H1 (cell line): ENCODE data around the gene ALX1. TPM values are rescaled to one million over a fixed set of nuclear protein-coding genes. Genes with fewer than 3 reads are reported as not detected.

Experiments used
- CTCF ChIA-PET: fragments of 300-600 bp; sonication (Branson Sonifier 250); formaldehyde crosslinking; loops from one replicate; lab custom pipeline; 2021; ENCODE audit not compliant: partially characterized antibody; lab: Charles Lee
- POLR2A ChIA-PET: fragments of 300-600 bp; sonication (Branson Sonifier 250); formaldehyde crosslinking; loops from one replicate; lab custom pipeline; 2021; ENCODE audit warnings: inconsistent platforms; ENCODE audit not compliant: partially characterized antibody; lab: Charles Lee
- DNase-seq, 2 experiments: peaks; one replicate each; pipeline versions ENCODE4 v3.0.0 to v3.0.0-alpha.2; 2010 to 2022; ENCODE audit warnings: low spot score in 2 of 2, low read depth in 1 of 2, mixed read lengths in 1 of 2
- FAIRE-seq: peaks from 2 replicates; lab custom pipeline; 2011; peaks lifted over from hg19 to GRCh38; lab: Jason Lieb, UNC
- H2AFZ ChIP-seq: 2 replicates; pipeline ENCODE4 v1.8.1; 2012; ENCODE audit warnings: low read length, inconsistent platforms
- H2AK5ac ChIP-seq: 2 replicates; pipeline ENCODE4 v1.6.1; 2013; ENCODE audit warnings: low read depth, low read length
- H2BK120ac ChIP-seq: replicated peaks from 2 replicates; pipeline ENCODE3; 2013; ENCODE audit warnings: low read depth, low read length, inconsistent platforms
- H2BK12ac ChIP-seq: 2 replicates; pipeline ENCODE4 v1.6.1; 2013; ENCODE audit warnings: low read depth, low read length
- H2BK15ac ChIP-seq: 2 replicates; pipeline ENCODE4 v1.6.1; 2013; ENCODE audit warnings: low read length
- H2BK20ac ChIP-seq: 2 replicates; pipeline ENCODE4 v1.6.1; 2013; ENCODE audit warnings: low read length
- H2BK5ac ChIP-seq: 2 replicates; pipeline ENCODE4 v1.6.1; 2013; ENCODE audit warnings: low read depth, low read length
- H3K14ac ChIP-seq: 2 replicates; pipeline ENCODE4 v1.6.1; 2013; ENCODE audit warnings: inconsistent platforms; ENCODE audit not compliant: insufficient read length
- H3K18ac ChIP-seq: 2 replicates; pipeline ENCODE4 v1.6.1; 2013; ENCODE audit warnings: low read length; ENCODE audit errors: extremely low read depth
- H3K23ac ChIP-seq: 2 replicates; pipeline ENCODE4 v1.6.1; 2013; ENCODE audit warnings: inconsistent platforms; ENCODE audit not compliant: insufficient read length
- H3K23me2 ChIP-seq: 2 replicates; pipeline ENCODE4 v1.6.1; 2013; ENCODE audit warnings: low read depth, low read length
- H3K27ac ChIP-seq: 2 replicates; pipeline ENCODE4 v1.6.1; 2011; ENCODE audit warnings: low read depth, low read length, inconsistent platforms
- H3K27me3 ChIP-seq, 4 experiments: replicated peaks in 1 of 4; 1 replicate in 1 of 4; 2 replicates in 3 of 4; pipeline versions ENCODE4 v1.6.1 to v1.8.1; 2011 to 2013; ENCODE audit warnings: low read length in 3 of 4, mild to moderate bottlenecking in 3 of 4, inconsistent platforms in 2 of 4, mixed read lengths in 2 of 4, moderate library complexity in 1 of 4; ENCODE audit not compliant: control insufficient read depth in 3 of 4, insufficient read depth in 3 of 4; ENCODE audit errors: extremely low read depth in 1 of 4
- H3K36me3 ChIP-seq, 4 experiments: 2 replicates each; pipeline versions ENCODE4 v1.6.1 to v1.8.1; 2011 to 2013; ENCODE audit warnings: mild to moderate bottlenecking in 4 of 4, low read length in 3 of 4, moderate library complexity in 2 of 4, control low read depth in 1 of 4, inconsistent platforms in 1 of 4; ENCODE audit not compliant: insufficient read depth in 4 of 4, control insufficient read depth in 2 of 4
- H3K4ac ChIP-seq: replicated peaks from 2 replicates; pipeline ENCODE3; 2013; ENCODE audit warnings: low read length, low read depth, mixed read lengths, inconsistent platforms; ENCODE audit not compliant: insufficient read length
- H3K4me1 ChIP-seq, 4 experiments: replicated peaks in 1 of 4; 1 replicate in 1 of 4; 2 replicates in 3 of 4; pipeline versions ENCODE4 v1.6.1 to v1.8.1; 2011 to 2013; ENCODE audit warnings: low read length in 3 of 4, inconsistent platforms in 2 of 4, mixed read lengths in 1 of 4; ENCODE audit not compliant: insufficient read depth in 4 of 4, control insufficient read depth in 3 of 4
- H3K4me2 ChIP-seq, 2 experiments: 2 replicates each; pipeline versions ENCODE4 v1.6.1 to v1.8.1; 2011 to 2013; ENCODE audit warnings: low read depth in 2 of 2, low read length in 2 of 2, control low read depth in 1 of 2, inconsistent platforms in 1 of 2, mild to moderate bottlenecking in 1 of 2; ENCODE audit not compliant: insufficient read depth in 1 of 2
- H3K4me3 ChIP-seq, 4 experiments: fragments of 200-600, 300-600 bp in 1 of 4; sonication (generic), shearing (Covaris generic), sonication (Bioruptor Twin) in 1 of 4; 2 replicates each; pipeline versions ENCODE4 v1.5.1 to v1.8.1; 2011 to 2016; ENCODE audit warnings: low read length in 4 of 4, low read depth in 3 of 4, control low read depth in 2 of 4, inconsistent platforms in 2 of 4, mild to moderate bottlenecking in 2 of 4, mixed read lengths in 1 of 4, moderate library complexity in 1 of 4; ENCODE audit not compliant: insufficient read depth in 2 of 4; ENCODE audit errors: extremely low read depth in 1 of 4
- H3K56ac ChIP-seq: replicated peaks from 2 replicates; pipeline ENCODE3; 2013; ENCODE audit warnings: low read depth, mild to moderate bottlenecking, mixed read lengths, low read length, inconsistent platforms; ENCODE audit not compliant: insufficient read length
- H3K79me1 ChIP-seq: 2 replicates; pipeline ENCODE4 v1.6.1; 2013; ENCODE audit warnings: low read depth, low read length, control low read depth
- H3K79me2 ChIP-seq, 2 experiments: 2 replicates each; pipeline versions ENCODE4 v1.6.1 to v1.8.1; 2012 to 2013; ENCODE audit warnings: low read length in 2 of 2, mild to moderate bottlenecking in 2 of 2, inconsistent platforms in 1 of 2; ENCODE audit not compliant: insufficient read depth in 2 of 2, control insufficient read depth in 1 of 2
- H3K9ac ChIP-seq, 4 experiments: replicated peaks in 1 of 4; 1 replicate in 1 of 4; 2 replicates in 3 of 4; pipeline versions ENCODE4 v1.6.1 to v1.8.1; 2011 to 2013; ENCODE audit warnings: low read depth in 3 of 4, low read length in 3 of 4, control low read depth in 2 of 4, mild to moderate bottlenecking in 2 of 4, moderate library complexity in 2 of 4, inconsistent platforms in 1 of 4; ENCODE audit errors: extremely low read depth in 1 of 4
- H3K9me3 ChIP-seq, 2 experiments: 2 replicates each; pipeline versions ENCODE4 v1.6.1 to v1.8.1; 2012 to 2013; ENCODE audit warnings: mild to moderate bottlenecking in 2 of 2, moderate library complexity in 2 of 2, control low read depth in 1 of 2, inconsistent platforms in 1 of 2, low read depth in 1 of 2, low read length in 1 of 2, mixed read lengths in 1 of 2; ENCODE audit not compliant: insufficient read depth in 2 of 2
- H4K20me1 ChIP-seq, 2 experiments: replicated peaks in 1 of 2; 2 replicates each; pipeline versions ENCODE3 to v1.8.1; 2011 to 2013; ENCODE audit warnings: inconsistent platforms in 2 of 2, low read length in 2 of 2, mild to moderate bottlenecking in 1 of 2; ENCODE audit not compliant: insufficient read depth in 2 of 2, control insufficient read depth in 1 of 2
- H4K5ac ChIP-seq: 2 replicates; pipeline ENCODE4 v1.6.1; 2013; ENCODE audit warnings: low read length, low read depth, mixed read lengths, inconsistent platforms; ENCODE audit not compliant: insufficient read length
- H4K8ac ChIP-seq: 2 replicates; pipeline ENCODE4 v1.8.0; 2013; ENCODE audit warnings: mild to moderate bottlenecking, moderate library complexity, low read length, inconsistent platforms; ENCODE audit not compliant: insufficient read depth; ENCODE audit errors: extremely low read depth
- H4K91ac ChIP-seq: replicated peaks from 2 replicates; pipeline ENCODE3; 2013; ENCODE audit warnings: low read length, mixed read lengths, inconsistent platforms; ENCODE audit not compliant: insufficient read length
- POLR2AphosphoS5 ChIP-seq: IDR thresholded peaks from 2 replicates; pipeline ENCODE4 v1.6.1; 2011; ENCODE audit warnings: low read depth, low read length
- WGBS, 2 experiments: shearing (Covaris generic) in 1 of 2; methylation state at CpG; one replicate each; pipeline versions ENCODE4 v1.1.6 to v1.1.7; 2013 to 2015; ENCODE audit warnings: low lambda C conversion rate in 2 of 2, mixed read lengths in 2 of 2, inconsistent platforms in 1 of 2, low coverage in 1 of 2, missing lambda C conversion rate in 1 of 2; ENCODE audit not compliant: insufficient replicate concordance in 2 of 2, insufficient coverage in 1 of 2, insufficient read length in 1 of 2; ENCODE audit errors: extremely low coverage in 1 of 2, missing lambda C conversion rate in 1 of 2; 5-methylcytosine and 5-hydroxymethylcytosine counted together
- polyA plus RNA-seq, 7 experiments: library from polyadenylated mRNA; depleted of rRNA in 3 of 7; stranded (reverse) in 5 of 7; unstranded in 2 of 7; fragments of >200 nt in 5 of 7; fragments of 200-250 nt in 2 of 7; gene quantifications; 1 replicate in 5 of 7; 2 replicates in 1 of 7; 4 replicates in 1 of 7; pipeline versions ENCODE4 v1.2.1 to v1.2.3, GENCODE V29; 2011 to 2013; ENCODE audit warnings: missing spikeins in 2 of 7, mixed read lengths in 2 of 7
- total RNA-seq: library from RNA; stranded (reverse); fragmentation: NEBNext Ultra II Directional; extraction: Animal tissue kit (Norgen Biotek cat#: 25700); gene quantifications from 2 replicates; pipeline ENCODE4 v1.2.1, GENCODE V29; 2021

The ALX1 gene
- total and polyA plus RNA-seq, 2 of the 8 experiments (the other 6 are each of a cell fraction or from before 2014, with no cell fraction given) = 0.41 to 0.73 TPM

DNA sequence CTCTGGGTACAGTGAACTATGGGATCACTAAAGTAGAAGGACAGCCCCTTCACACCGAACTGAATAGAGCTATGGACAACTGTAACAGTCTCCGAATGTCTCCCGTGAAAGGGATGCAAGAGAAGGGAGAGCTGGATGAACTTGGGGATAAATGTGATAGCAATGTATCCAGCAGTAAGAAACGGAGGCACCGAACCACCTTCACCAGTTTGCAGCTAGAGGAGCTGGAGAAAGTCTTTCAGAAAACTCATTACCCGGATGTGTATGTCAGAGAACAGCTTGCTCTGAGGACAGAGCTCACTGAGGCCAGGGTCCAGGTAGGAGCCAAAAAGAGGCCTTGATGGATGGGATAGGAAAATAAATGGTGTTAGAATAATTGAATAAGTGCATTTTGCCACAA lies 3.5 kb downstream of the ALX1 start:
- H3K27me3 ChIP-seq = peaks cover 7 to 12% (median 11%) of the 10 kb centered on the region in 4 experiments; a peak in 6 of 7 replicates
- H3K27ac ChIP-seq = no peak overlapping the region
- no peaks in the 10 kb centered on the region for H3K36me3 ChIP-seq
- no peak overlapping the region for H2BK12ac ChIP-seq
- no peak overlapping the region for H3K18ac ChIP-seq
- no peaks in the 10 kb centered on the region for H4K20me1 ChIP-seq
- H3K56ac ChIP-seq = no peak overlapping the region
- FAIRE-seq (no peak), DNase-seq (peak in 1 of 2 experiments; percentile 43)
- ChIA-PET POLR2A (interaction anchor here (1.3 kb wide), 1 partner anchor 10 kb away, joined by 3 read pairs; no protein-coding TSS in a partner anchor), CTCF (interaction anchor here (0.7 to 1.0 kb wide), 2 partner anchors 9 to 26 kb away, joined by 3 to 4 read pairs; no protein-coding TSS in a partner anchor)
- no peak for TF ChIP-seq POLR2AphosphoS5
- H2AFZ ChIP-seq = peak overlapping the region; percentile 49; the same call in 1 of the 2 replicates
- H3K4ac ChIP-seq = no peak overlapping the region
- H3K4me1 ChIP-seq = peaks cover 0 to 9% (median 1%) of the 10 kb centered on the region in 4 experiments; a peak in 5 of 7 replicates
- WGBS, 2 experiments = 68% methylated on average over 6 of the region's 6 CpGs; no CpG with 5 or more reads in 1 of the 2 experiments
- no peak overlapping the region for H3K23ac ChIP-seq
- H3K4me2 ChIP-seq = no peak overlapping the region
- no peaks in the 10 kb centered on the region for H3K79me1 ChIP-seq
- H2AK5ac ChIP-seq = no peak overlapping the region
- H2BK20ac ChIP-seq = no peak overlapping the region
- no peak overlapping the region for H3K9ac ChIP-seq
- no peak overlapping the region for H4K5ac ChIP-seq
- H4K91ac ChIP-seq = no peak overlapping the region
- H3K23me2 ChIP-seq = peaks cover 15% of the 10 kb centered on the region
- no peak overlapping the region for H4K8ac ChIP-seq
- H3K79me2 ChIP-seq = no peaks in the 10 kb centered on the region
- H3K9me3 ChIP-seq = no peaks in the 10 kb centered on the region
- no peak overlapping the region for H2BK120ac ChIP-seq
- H2BK5ac ChIP-seq = no peak overlapping the region
- no peak overlapping the region for H2BK15ac ChIP-seq
- H3K4me3 ChIP-seq = no peak overlapping the region
- H3K14ac ChIP-seq = no peak overlapping the region
